GM21515 (cell line): ENCODE results near the gene XPO6.

ENCODE experiments used
- ATAC-seq: cut with Tn5 transposase; IDR thresholded peaks from one replicate; pipeline ENCODE4 v1.9.1; 2021; ENCODE audit not compliant: unreplicated experiment

The XPO6 gene

DNA sequence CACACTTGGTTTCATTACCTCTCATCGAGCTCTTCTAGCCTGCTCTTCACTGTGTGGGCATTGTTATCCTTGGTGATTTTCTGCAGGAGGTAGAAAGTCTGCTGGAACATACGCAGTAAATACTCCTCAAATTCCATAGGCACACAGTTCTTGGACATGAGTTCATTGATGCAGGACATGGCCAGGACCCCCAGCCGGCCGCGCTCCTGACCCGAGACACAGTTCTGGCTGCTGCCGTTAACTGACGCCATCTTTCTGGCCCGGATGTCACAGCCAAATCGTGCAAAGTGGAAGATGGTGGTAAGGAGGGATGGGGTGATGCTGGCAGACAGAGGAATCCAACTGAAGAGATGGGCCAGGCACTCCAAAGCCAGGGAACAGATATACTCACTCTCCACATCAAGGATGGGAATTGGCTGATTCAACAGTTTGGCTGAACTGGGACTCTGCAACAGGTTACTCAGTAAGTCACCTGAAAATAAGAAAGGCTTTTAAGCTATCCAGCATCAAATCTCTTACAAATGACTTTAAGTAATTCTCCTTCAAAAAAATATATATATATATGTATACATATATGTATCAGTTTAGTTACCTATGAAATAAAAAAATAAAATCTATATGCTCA lies 55.6 kb downstream of the XPO6 start:
- no peak for ATAC-seq

DNA sequence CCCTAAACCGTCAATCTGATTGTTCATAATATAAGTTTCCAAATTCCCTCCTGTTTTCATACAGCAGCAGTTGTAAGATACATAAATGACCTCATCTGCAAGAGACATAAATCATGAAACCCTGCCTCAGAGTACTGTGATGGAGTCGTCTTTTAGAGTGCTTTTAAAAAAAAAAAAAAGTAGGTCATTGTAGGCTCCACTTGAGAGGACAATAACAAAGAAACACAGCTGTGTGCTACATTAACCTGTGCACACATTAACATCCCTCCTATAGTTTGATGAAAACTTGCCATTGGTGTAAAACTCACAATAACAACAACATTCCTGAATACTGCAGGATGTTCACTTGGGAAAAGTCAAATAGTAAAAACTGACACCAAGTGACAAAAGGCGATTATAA lies 56.5 kb downstream of the XPO6 start:
- no peak for ATAC-seq

DNA sequence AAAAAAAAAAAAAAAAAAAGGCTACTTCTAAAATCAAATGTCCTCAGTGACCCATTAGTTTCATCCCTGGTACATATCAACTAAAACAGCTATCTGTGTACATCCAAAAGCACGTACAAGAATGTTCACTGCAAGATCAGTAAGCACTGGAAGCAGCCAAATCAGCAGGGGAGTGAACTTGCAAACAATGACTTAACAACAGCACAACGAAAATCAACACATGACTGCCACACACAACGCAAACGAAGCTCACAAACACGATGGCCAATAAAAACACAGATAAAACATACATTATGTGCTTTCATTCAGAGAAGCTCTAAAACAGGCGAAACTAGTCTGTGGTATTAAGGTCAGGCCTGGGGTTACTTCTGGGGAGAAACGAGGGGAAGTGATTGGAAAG lies 60.6 kb downstream of the XPO6 start:
- ATAC-seq = no peak

DNA sequence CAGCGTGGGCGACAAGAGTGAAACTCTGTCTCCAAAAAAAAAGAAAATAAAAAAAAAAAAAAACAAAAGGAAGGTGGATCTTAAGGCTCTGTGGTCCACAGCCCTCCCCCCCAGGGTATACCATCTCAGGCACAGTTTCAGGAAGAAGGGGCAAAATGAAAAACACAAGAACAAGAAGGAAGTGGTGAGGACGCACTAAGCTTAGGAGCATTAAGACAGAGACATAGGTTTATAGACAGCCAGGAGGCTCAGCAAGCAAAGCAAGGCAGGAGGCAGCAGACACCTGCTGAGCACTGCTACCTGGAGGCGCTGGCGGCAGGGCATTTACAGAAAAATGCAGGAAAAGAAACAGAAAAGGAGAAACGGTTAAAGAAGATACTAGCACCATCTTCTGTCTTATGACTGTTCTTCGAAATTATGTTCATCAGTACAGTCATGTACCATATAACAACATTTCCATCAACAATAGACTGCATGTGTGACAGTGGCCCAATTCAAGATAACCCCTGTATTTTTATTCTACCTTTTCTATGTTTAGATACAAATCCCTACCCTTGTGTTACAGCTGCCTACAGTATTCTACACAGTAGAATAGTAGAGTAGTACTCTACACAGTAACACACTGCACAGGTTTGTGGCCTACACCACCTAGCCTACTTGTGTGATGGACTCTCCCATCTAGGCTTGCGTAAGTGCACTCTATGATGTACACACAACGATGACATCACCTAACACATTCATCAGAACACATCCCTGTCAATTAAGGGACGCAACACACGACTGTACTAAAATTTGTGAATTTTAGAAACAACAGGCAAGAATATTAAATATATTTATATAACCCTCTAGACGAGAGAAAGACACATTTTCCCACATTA lies 62.5 kb downstream of the XPO6 start:
- no peak for ATAC-seq

DNA sequence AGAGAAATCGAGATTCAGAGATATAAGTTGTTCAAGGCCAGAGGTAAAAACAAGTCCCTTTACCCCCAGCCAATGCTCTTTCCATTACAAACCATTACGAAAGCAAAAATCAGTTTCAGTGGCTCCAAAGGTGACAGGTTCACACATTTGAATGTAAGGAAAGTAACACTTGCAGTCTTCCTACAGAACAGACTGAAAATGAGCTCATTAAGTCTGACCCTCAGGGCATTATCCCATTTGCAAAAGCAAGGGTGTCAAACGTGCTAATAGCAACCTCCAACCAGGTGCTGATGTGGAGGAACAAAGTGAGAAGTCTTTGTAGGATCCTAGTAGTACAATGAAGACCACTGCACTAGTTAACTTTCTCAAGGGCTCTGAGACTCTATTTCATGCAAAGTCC lies 65.2 kb downstream of the XPO6 start:
- ATAC-seq = no peak

DNA sequence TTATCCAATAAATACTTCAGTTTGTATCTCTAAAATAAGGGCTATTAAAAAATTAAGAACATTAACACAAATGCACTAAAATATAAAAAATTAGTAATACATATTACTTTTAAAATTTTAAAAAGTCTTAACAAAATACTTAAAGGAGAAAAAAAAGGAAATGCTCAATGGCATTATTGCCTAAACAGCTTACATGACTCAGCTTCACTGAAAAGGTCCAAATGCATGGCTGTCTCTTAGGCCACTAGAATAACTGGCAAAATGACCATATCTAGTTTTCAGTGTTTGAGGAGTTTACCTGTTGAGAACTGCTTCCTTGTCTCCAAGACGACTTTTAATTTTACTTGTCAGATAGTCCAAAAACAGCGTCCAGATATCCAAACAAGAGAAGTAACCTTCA lies 66.0 kb downstream of the XPO6 start:
- ATAC-seq = no peak

DNA sequence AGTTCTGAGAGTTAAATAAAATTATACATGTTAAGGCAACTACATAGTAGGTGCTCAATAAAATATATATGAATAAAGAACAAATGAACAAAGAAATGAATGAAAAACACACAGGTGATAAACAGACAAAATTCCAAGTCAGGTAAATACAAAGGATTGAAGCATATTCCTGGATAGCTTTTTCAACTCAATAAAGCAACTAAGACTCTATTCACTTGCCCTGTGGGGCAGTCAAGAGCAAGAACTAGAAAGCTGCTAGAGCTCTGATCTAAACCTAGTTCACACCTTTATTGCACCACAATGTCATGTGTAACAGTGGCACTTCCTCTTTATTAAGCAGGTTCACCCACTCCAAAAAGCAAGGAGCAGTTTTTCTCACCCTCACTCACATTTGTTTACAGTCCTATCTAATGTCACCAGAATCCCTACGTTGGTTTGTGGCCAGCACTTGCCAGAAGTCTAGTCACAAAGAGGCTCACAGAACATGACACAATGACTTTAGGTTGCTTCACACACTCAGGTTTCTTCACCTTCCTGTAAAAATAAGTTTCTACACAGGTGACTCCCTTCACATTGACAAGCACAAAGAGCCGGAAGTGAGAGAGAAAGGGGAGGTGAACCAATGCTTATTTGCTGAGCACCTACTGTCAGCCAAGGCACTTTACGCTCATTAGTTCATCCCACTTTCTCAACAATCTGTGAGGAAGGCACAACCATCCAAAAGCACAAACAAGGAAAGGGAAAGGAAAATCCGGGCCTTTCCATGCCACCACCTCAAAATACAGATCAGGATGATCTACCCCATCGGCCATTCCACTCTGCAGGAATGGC lies 70.8 kb downstream of the XPO6 start:
- ATAC-seq = peak; percentile 60

DNA sequence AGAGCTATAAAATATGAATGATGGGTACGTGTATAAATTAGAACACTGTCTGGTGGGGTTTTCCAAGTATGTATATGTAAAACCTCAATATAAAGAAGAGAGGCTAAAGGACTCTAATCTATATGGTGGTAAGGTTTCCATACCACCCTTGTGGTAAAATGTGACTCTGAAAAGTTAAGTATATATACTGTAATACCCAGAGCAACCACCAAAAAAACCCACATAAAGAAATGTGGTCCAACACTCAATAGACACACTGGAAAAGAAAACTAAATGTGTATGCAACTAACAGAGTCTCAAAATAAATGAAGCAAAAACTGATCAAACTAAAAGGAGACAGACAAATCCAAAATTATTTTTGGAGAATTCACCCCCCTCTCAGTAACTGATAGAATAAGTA lies 72.2 kb downstream of the XPO6 start:
- ATAC-seq = no peak

DNA sequence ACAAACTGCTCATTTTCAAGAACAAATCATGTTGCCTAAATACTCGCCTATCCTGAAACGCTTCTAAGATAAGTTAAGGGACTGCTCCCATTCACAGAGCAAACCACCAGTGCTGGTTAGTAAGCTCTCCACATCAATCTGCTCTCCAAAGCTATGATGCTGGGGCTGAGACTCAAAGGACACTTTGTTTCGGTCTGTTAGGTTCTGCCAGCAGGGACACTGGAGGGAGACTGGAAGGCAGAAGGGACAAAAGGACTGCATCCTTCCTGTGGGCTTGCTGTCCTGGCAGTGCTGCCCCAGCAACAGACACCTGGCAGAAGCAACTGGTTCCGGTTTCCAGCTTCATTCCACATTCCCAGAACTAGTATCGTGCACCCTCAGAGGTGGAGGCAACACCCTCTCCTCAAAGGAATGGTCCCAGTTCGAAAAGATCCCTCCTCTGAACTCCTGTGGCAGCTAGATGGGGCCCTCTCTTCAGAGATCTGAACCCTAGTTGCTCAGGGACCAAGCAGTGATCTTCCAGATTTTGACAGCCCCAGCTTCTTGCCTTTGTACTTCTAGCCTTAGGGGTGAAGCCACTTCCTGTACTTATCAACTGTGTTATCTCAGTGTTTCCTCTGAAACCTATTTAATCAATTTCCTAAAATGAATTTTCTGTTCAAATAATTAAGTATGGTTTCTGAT lies 74.9 kb downstream of the XPO6 start:
- ATAC-seq = no peak

DNA sequence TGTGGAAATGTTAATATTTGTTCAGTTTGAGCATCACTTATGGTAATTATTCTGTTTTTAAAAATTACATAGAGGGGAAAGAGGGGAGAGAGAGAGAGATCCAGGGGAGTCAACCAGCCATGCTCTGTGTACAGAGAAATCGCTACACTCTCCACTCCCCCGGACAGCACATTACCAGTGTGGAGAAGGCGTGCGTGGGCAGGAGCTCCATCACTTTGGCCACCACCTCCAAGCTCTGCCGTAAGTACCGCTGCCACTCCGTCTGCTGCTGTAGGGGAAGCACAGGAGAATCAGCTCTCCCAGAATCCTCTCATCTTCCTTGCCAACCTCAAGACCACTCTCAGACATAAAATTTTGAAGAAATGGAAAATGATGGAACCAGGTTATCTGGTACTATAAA lies 78.1 kb downstream of the XPO6 start:
- ATAC-seq = no peak

DNA sequence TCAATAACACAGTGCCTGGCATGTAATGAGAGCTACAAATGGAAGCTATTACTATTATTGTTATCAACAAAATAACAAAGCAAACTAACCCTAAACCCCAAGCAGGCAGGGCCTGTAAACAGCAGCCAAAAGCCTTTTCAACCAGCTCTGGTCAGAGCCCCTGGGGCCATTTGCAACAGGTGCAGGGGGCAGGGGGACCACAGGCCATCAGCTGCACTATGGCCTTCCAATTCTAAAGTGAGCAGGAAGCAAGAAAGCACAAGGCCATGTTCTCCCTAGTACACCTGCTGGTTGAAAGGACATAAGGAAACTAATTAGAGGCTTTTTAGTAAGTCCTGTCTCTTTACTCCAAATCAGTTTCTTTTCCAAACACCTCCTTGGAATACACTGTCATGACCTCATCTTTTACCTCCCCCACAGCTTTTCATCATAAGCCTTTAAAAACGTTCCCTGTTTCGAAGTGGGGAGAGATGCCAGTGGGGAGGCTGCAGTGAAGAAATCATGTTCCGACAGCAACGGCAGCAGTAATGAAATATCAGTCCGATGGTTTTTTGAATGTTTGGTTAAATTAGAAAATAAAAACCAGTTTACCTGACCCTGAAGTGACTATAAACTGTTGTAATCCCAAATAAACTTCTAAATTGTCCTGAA lies 79.9 kb downstream of the XPO6 start:
- no peak for ATAC-seq

DNA sequence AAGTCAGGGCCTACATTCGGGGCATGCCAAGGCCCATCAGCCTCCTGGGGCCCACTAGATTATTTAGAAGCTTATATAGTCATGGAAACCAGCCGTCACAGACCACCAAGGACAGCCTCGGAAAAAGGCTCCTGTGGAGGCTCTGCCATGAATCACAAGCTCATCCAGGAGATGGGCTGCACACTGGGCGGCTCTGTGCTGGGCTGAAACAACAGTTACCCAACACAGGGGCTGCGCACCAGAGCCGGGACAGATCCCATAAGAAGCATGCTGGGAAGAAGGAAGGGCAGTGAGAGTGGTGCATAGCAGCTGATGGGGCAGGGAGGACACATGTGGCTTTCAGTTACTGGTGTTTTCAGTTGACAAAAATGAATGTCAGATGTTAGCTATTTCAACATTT lies 80.6 kb downstream of the XPO6 start:
- no peak for ATAC-seq

DNA sequence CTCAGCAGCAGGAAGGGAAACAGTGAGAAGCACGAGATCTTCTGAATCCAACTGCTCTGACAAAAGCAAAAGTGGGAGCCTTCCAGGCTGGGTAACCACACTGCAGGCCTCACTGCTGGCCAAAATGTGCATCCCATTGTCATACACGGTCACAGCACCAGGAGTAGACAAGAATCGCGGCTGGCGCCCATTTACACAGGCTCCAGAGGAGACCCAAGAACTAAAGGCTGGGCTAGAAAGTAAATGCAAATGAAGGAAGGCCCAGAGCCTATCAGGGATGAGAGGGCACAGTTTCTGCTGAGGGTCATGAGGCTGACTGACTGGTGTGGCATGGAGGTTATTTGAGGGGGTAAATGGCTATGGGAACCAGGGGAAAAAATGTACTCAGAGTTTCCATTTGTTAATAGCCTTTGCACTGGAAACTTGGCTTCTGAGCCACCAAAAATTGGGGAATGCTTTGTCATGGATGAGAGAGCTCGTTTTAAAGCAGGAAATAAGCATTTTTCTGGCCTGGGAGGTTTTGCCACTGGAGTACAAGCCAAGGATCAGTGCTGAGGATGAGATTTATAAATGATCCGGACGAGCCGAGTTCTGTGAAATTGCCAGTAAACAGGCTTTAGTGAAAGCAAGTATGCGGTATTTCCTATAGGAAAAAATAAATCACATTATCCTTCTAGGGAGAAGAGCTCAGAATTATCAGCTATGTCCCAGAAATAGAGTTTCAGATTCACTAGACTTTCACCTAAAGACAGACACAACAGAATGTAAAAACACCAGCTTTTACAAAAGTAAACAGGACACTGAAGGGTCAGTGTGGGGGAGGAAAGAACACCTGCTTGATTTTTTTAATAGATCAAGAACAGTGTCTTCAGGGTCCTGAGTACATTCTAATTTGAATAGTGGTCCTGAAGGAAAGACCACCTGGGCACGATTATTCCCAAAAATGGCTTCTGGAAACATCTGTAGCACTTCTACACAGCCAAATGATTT lies 81.4 kb downstream of the XPO6 start:
- no peak for ATAC-seq

DNA sequence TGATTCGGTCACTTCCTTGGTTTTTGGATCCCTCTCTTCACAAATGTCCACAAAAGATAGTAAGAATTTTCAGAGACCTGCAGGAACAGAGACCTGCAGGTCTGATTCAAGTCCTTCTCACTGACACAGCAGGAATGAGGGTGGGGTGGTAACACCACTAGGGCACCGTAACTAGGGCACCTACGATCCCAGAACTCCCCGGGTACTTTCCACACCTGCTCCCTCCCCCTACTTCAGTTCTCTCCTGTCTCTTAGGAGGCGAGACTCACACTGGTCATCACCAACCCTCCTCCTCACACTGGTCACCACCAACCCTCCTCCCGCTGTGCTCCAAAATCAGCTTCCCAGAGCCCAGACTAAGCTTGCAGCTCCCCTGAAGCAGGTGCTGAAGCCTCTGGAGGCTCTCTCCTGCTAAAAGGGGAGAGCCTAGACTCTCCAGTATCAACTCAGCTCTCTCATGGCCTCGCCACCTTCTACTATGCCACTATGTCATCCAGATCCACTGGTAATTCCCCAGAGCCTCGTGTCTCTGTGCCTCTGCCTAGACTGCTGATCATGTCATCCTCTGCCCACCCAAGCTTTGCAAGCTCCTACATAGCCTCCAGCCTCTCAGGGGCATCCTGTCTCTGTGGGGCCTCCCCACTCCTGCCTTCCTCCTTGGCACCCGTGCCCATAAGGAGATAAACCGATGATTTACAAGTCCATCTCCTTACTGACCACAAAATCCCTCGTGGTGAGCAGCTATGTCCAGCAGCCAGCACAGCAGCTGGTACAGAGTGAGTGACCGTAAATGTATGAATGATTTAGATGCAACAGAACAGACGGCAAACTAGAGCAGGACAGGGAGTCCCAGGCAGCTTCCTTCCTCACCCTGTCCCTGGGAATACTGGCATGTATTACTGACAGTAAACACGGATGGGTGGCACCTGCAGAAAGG lies 84.8 kb downstream of the XPO6 start:
- no peak for ATAC-seq

DNA sequence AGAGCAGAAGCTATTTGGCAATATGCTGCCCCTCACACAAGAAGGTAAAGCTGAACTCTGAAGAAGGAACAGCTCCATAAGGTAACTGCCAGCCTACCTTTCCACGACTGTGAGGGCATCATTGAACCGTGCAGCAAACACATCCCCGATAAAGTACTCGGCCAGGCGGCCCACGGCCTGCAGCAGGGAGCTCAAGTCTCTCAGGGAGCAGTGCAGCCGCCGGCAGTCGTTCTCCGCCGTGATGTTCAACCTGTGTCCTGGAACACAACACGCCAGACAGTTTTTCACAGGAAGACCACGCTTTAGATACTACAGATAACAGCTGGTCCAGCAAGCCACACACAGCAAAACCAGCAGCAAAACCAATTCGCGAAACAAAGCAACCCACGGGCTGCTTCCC lies 86.2 kb downstream of the XPO6 start:
- no peak for ATAC-seq

DNA sequence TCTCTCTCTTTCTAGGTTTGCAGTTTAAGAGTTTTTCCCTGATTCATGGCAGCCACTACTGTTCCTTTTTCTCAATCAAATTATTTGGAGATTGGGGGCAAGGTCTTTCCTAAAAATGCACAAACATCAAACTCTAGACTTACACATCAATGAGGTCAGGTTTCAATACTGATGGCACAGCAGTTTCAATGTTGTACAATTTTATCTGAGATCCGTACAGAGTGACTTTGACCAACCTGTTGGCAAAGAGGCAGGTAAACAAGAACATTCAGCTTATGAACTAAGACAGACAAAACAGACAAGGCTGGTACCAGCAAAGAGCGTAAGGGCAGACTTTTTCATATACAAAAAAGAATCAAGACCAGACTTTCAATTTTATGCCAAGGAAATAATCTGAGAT lies 90.2 kb downstream of the XPO6 start:
- ATAC-seq = no peak

DNA sequence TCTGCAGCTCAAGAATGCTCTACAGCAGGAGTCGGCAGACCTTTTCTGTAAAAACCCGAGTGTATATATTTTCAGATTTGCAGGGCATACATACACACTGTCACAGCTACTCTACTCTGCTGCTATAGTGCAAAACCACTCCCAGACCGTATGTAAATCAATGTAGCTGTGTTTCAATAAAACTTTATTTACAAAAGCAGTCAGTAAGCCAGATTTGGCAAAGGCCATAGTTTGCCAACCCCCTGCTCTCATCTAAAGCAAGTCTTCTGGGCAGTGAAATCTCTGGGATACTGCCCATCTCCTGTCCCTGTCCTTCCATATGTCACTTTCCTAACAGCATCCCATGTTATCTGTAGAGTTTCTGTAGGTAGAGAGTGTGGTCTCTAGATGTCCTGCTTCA lies 91.0 kb downstream of the XPO6 start:
- no peak for ATAC-seq

DNA sequence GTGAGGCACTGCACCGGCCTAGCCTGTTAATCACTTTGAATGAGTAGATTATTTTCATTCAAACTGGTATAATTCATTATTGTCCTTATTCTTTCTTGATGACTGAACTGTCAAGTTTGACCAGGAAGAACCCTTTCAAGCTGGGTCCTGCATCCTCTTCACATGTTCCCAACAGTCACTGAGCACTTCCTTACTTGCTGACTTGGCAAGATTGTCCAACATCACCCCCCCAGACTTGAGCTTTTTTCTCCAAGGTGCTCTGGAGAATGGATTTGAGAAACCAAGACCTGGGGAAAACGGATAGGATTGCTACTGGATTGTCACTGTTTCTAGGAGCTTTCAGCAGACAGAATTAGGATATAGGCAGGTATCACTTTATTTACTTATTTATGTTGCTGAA lies 93.1 kb downstream of the XPO6 start:
- no peak for ATAC-seq

DNA sequence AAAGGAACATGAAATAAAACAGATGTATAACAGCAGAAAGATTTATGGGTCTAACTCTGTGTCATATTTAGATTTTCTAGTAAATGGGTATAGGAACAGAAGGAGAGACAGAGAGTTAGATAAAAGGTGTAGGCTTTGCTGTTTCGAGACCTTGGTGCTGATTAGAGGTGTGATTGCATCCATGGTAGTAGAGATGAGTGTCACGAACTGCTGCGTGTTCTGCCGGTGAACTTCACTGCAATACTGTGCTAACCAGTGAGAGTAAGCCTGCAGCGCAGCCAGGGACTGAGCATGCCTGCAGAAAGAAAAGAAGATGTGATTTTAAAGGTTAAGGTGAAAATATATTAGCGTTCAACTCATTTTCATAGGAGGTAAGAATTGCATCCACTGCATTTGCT lies 94.6 kb downstream of the XPO6 start:
- no peak for ATAC-seq
